CD4-positive, CD25-positive, alpha-beta regulatory T cell (primary cell): ENCODE results near the gene CDC42EP3. TPM values are rescaled to one million over a fixed set of nuclear protein-coding genes. Genes with fewer than 3 reads are reported as not detected.

Experiments used
- ATAC-seq, 2 donors: fragments of 150-1000 bp; cut with Tn5 transposase; one replicate each; pipeline ENCODE4 v1.10.0; 2021; ENCODE audit warnings: low read depth in 2 of 2, moderate number of reproducible peaks in 2 of 2, moderate library complexity in 1 of 2
- DNase-seq, 3 donors: peaks; one replicate each; pipeline versions ENCODE4 v3.0.0 to v3.0.0-alpha.2; 2012 to 2022; ENCODE audit warnings: mixed read lengths in 1 of 3
- H3K27ac ChIP-seq: one replicate; pipeline ENCODE4 v1.7.0; 2013; ENCODE audit warnings: mild to moderate bottlenecking, low read length; ENCODE audit not compliant: insufficient read depth, poor library complexity, severe bottlenecking
- H3K27me3 ChIP-seq: one replicate; pipeline ENCODE4 v1.7.0; 2013; ENCODE audit warnings: low read length; ENCODE audit not compliant: control insufficient read depth, insufficient read depth
- H3K36me3 ChIP-seq: one replicate; pipeline ENCODE4 v1.7.0; 2013; ENCODE audit warnings: mild to moderate bottlenecking, low read length, moderate library complexity; ENCODE audit not compliant: control insufficient read depth, insufficient read depth
- H3K4me1 ChIP-seq: 2 replicates; pipeline ENCODE4 v1.7.0; 2013; ENCODE audit warnings: mild to moderate bottlenecking, low read length; ENCODE audit not compliant: insufficient read depth, control insufficient read depth, poor library complexity, severe bottlenecking
- H3K4me3 ChIP-seq: one replicate; pipeline ENCODE4 v1.7.0; 2013; ENCODE audit warnings: low read depth, mild to moderate bottlenecking, low read length, moderate library complexity
- H3K9me3 ChIP-seq, 2 experiments: 1 replicate in 1 of 2; 2 replicates in 1 of 2; pipeline ENCODE4 v1.7.0; 2013; ENCODE audit warnings: low read length in 2 of 2, mild to moderate bottlenecking in 1 of 2, moderate library complexity in 1 of 2; ENCODE audit not compliant: control insufficient read depth in 2 of 2
- H3K27ac Mint-ChIP-seq, 3 donors: one replicate each; pipeline ENCODE4 v1.8.0; 2020 to 2022; ENCODE audit warnings: mild to moderate bottlenecking in 3 of 3, mixed read lengths in 3 of 3, moderate library complexity in 2 of 3
- H3K27me3 Mint-ChIP-seq: one replicate; pipeline ENCODE4 v1.8.0; 2022; ENCODE audit warnings: mild to moderate bottlenecking, mixed read lengths
- H3K36me3 Mint-ChIP-seq: one replicate; pipeline ENCODE4 v1.8.0; 2020; ENCODE audit warnings: mixed read lengths
- H3K4me1 Mint-ChIP-seq, 4 donors: one replicate each; pipeline ENCODE4 v1.8.0; 2020 to 2022; ENCODE audit warnings: mixed read lengths in 4 of 4, mild to moderate bottlenecking in 1 of 4
- H3K4me3 Mint-ChIP-seq, 4 donors: one replicate each; pipeline ENCODE4 v1.8.0; 2020 to 2022; ENCODE audit warnings: mild to moderate bottlenecking in 4 of 4, mixed read lengths in 4 of 4, moderate library complexity in 3 of 4
- H3K9me3 Mint-ChIP-seq, 7 donors: one replicate each; pipeline ENCODE4 v1.8.0; 2020 to 2022; ENCODE audit warnings: mixed read lengths in 7 of 7, mild to moderate bottlenecking in 3 of 7, moderate library complexity in 2 of 7
- polyA plus RNA-seq, 4 donors: library from polyadenylated mRNA; unstranded; fragments of 300-500 nt; fragmentation: Illumina TruSeq; gene quantifications; one replicate each; pipeline ENCODE4 v1.2.3, GENCODE V29; 2021
- total RNA-seq: library from RNA; stranded (reverse); gene quantifications from one replicate; pipeline ENCODE4 v1.2.3, GENCODE V29; 2022

The CDC42EP3 gene
- total and polyA plus RNA-seq, 5 donors from 2014 or later, result 36.4 to 81.4 (median 64.3) TPM

GRCh38 chr2:37671816-37672103, 318 bp upstream of the CDC42EP3 start:
- no peaks in the 10 kb centered on the region for H3K9me3 ChIP-seq
- Mint-ChIP-seq H3K27ac (peak overlapping the region; percentile 79 to 82 (median 81)), H3K4me1 (peaks cover 35 to 53% (median 46%) of the 10 kb centered on the region in 4 donors), H3K9me3 (no peaks in the 10 kb centered on the region), H3K4me3 (peak overlapping the region; percentile 90 to 100 (median 93)), H3K27me3 (no peaks in the 10 kb centered on the region), H3K36me3 (no peaks in the 10 kb centered on the region)
- no peak overlapping the region for H3K4me3 ChIP-seq
- DNase-seq, result no peak
- peak overlapping the region; percentile 77 for H3K27ac ChIP-seq
- H3K36me3 ChIP-seq, result peaks cover 5% of the 10 kb centered on the region
- H3K27me3 ChIP-seq, result no peaks in the 10 kb centered on the region
- peaks cover 43% of the 10 kb centered on the region for H3K4me1 ChIP-seq
- ATAC-seq, result peak in 1 of 2 donors; percentile 8

GRCh38 chr2:37670378-37671008, 949 bp downstream of the CDC42EP3 start:
- Mint-ChIP-seq H3K36me3 (peaks cover 2% of the 10 kb centered on the region), H3K4me1 (peaks cover 47 to 65% (median 57%) of the 10 kb centered on the region in 4 donors), H3K27me3 (no peaks in the 10 kb centered on the region), H3K27ac (peak overlapping the region; percentile 78 to 95 (median 89)), H3K4me3 (peak overlapping the region; percentile 91 to 100 (median 98)), H3K9me3 (no peaks in the 10 kb centered on the region)
- no peaks in the 10 kb centered on the region for H3K27me3 ChIP-seq
- peak overlapping the region; percentile 77 for H3K27ac ChIP-seq
- peaks cover 5% of the 10 kb centered on the region for H3K36me3 ChIP-seq
- ATAC-seq (no peak), DNase-seq (no peak)
- no peaks in the 10 kb centered on the region for H3K9me3 ChIP-seq
- peaks cover 56% of the 10 kb centered on the region for H3K4me1 ChIP-seq
- peak overlapping the region; percentile 85 for H3K4me3 ChIP-seq

- Histone ChIP-seq H3K9me3 (no peaks in the 10 kb centered on the region), H3K27me3 (no peaks in the 10 kb centered on the region), H3K27ac (no peak overlapping the region), H3K36me3 (peaks cover 5% of the 10 kb centered on the region), H3K4me3 (peak overlapping the region; percentile 85), H3K4me1 (peaks cover 62% of the 10 kb centered on the region)
- H3K36me3 Mint-ChIP-seq, result peaks cover 8% of the 10 kb centered on the region
- no peaks in the 10 kb centered on the region for H3K27me3 Mint-ChIP-seq
- no peak for DNase-seq
- peak overlapping the region; percentile 18 to 89 (median 54) for H3K27ac Mint-ChIP-seq
- H3K9me3 Mint-ChIP-seq, result no peaks in the 10 kb centered on the region
- H3K4me1 Mint-ChIP-seq, result peaks cover 51 to 74% (median 61%) of the 10 kb centered on the region in 4 donors
- H3K4me3 Mint-ChIP-seq, result peak overlapping the region; percentile 91 to 100 (median 98)
- no peak for ATAC-seq
Observed at GRCh38 chr2:37669446-37669845, 2.0 kb downstream of the CDC42EP3 start.

GRCh38 chr2:37667704-37668103, 3.7 kb downstream of the CDC42EP3 start:
- Mint-ChIP-seq H3K27ac (peak overlapping the region; percentile 8 to 89 (median 49)), H3K4me3 (peak overlapping the region; percentile 58 to 100 (median 79))

GRCh38 chr2:37666772-37667171, 4.7 kb downstream of the CDC42EP3 start:
- H3K36me3 Mint-ChIP-seq, result peaks cover 22% of the 10 kb centered on the region
- peak overlapping the region in 2 of 3 donors; percentile 79 to 89 for H3K27ac Mint-ChIP-seq
- H3K36me3 ChIP-seq, result peaks cover 16% of the 10 kb centered on the region
- ATAC-seq (no peak), DNase-seq (no peak)
- peak overlapping the region; percentile 14 for H3K4me3 ChIP-seq
- peak overlapping the region; percentile 14 for H3K27ac ChIP-seq
- H3K4me1 ChIP-seq, result peaks cover 57% of the 10 kb centered on the region
- H3K27me3 ChIP-seq, result no peaks in the 10 kb centered on the region
- peaks cover 47 to 90% (median 70%) of the 10 kb centered on the region in 4 donors for H3K4me1 Mint-ChIP-seq
- peak overlapping the region; percentile 17 to 88 (median 38) for H3K4me3 Mint-ChIP-seq
- H3K9me3 ChIP-seq, result no peaks in the 10 kb centered on the region
- no peaks in the 10 kb centered on the region for H3K27me3 Mint-ChIP-seq
- H3K9me3 Mint-ChIP-seq, result no peaks in the 10 kb centered on the region

More at GRCh38 chr2:37667704-37668103, 3.7 kb downstream of the CDC42EP3 start:
- H3K36me3 Mint-ChIP-seq, result peaks cover 18% of the 10 kb centered on the region
- H3K4me1 ChIP-seq, result peaks cover 60% of the 10 kb centered on the region
- H3K9me3 ChIP-seq, result no peaks in the 10 kb centered on the region
- ATAC-seq (no peak), DNase-seq (no peak)
- peaks cover 48 to 82% (median 64%) of the 10 kb centered on the region in 4 donors for H3K4me1 Mint-ChIP-seq
- no peak overlapping the region for H3K27ac ChIP-seq
- H3K27me3 Mint-ChIP-seq, result no peaks in the 10 kb centered on the region
- H3K4me3 ChIP-seq, result peak overlapping the region; percentile 85
- no peaks in the 10 kb centered on the region for H3K27me3 ChIP-seq
- H3K36me3 ChIP-seq, result peaks cover 11% of the 10 kb centered on the region
- H3K9me3 Mint-ChIP-seq, result no peaks in the 10 kb centered on the region

GRCh38 chr2:37665604-37666362, 5.7 kb downstream of the CDC42EP3 start:
- peaks cover 66% of the 10 kb centered on the region for H3K4me1 ChIP-seq
- H3K27ac ChIP-seq, result no peak overlapping the region
- H3K9me3 Mint-ChIP-seq, result no peaks in the 10 kb centered on the region
- no peaks in the 10 kb centered on the region for H3K9me3 ChIP-seq
- H3K27me3 ChIP-seq, result no peaks in the 10 kb centered on the region
- no peak overlapping the region for H3K4me3 ChIP-seq
- H3K27me3 Mint-ChIP-seq, result no peaks in the 10 kb centered on the region
- peak overlapping the region; percentile 34 to 63 (median 54) for H3K4me3 Mint-ChIP-seq
- H3K4me1 Mint-ChIP-seq, result peaks cover 53 to 99% (median 74%) of the 10 kb centered on the region in 4 donors
- no peak for DNase-seq
- peak overlapping the region; percentile 8 to 52 (median 27) for H3K27ac Mint-ChIP-seq
- H3K36me3 Mint-ChIP-seq, result peaks cover 23% of the 10 kb centered on the region
- H3K36me3 ChIP-seq, result peaks cover 25% of the 10 kb centered on the region
- ATAC-seq, result no peak

GRCh38 chr2:37665043-37665442, 6.4 kb downstream of the CDC42EP3 start:
- H3K36me3 ChIP-seq, result peaks cover 27% of the 10 kb centered on the region
- H3K4me1 Mint-ChIP-seq, result peaks cover 53 to 99% (median 72%) of the 10 kb centered on the region in 4 donors
- H3K9me3 Mint-ChIP-seq, result no peaks in the 10 kb centered on the region
- DNase-seq (no peak), ATAC-seq (no peak)
- no peaks in the 10 kb centered on the region for H3K27me3 ChIP-seq
- no peaks in the 10 kb centered on the region for H3K27me3 Mint-ChIP-seq
- no peak overlapping the region for H3K27ac ChIP-seq
- H3K27ac Mint-ChIP-seq, result peak overlapping the region in 1 of 3 donors; percentile 52
- peak overlapping the region in 1 of 4 donors; percentile 59 for H3K4me3 Mint-ChIP-seq
- no peaks in the 10 kb centered on the region for H3K9me3 ChIP-seq
- H3K4me3 ChIP-seq, result peak overlapping the region; percentile 16
- H3K36me3 Mint-ChIP-seq, result peaks cover 26% of the 10 kb centered on the region
- peaks cover 67% of the 10 kb centered on the region for H3K4me1 ChIP-seq
